Hepatocyte (in vitro differentiated cells): ENCODE measurements around the gene ZNF354C. TPM values are rescaled to one million over a fixed set of nuclear protein-coding genes. Genes with fewer than 3 reads are reported as not detected.

Source experiments
- DNase-seq: peaks from one replicate; pipeline ENCODE4 v3.0.0-alpha.2; 2016; ENCODE audit warnings: low spot score
- H2AFZ ChIP-seq: fragments of 200-600 bp; sonication (generic); 2 replicates; pipeline ENCODE4 v1.6.0; 2016; ENCODE audit warnings: antibody characterized with exemption, mild to moderate bottlenecking
- H3K27ac ChIP-seq: fragments of 200-600 bp; sonication (generic); 2 replicates; pipeline ENCODE4 v1.5.1; 2016; ENCODE audit warnings: mild to moderate bottlenecking
- H3K27me3 ChIP-seq: fragments of 200-600 bp; sonication (generic); 2 replicates; pipeline ENCODE4 v1.6.1; 2016
- H3K36me3 ChIP-seq: fragments of 200-600 bp; sonication (generic); replicated peaks from 2 replicates; pipeline ENCODE4 v1.5.1; 2016; ENCODE audit warnings: low read depth; ENCODE audit not compliant: insufficient read depth
- H3K4me1 ChIP-seq: fragments of 200-600 bp; sonication (generic); 2 replicates; pipeline ENCODE4 v1.5.1; 2016; ENCODE audit warnings: mild to moderate bottlenecking, moderate library complexity; ENCODE audit not compliant: insufficient read depth
- H3K4me2 ChIP-seq: fragments of 200-600 bp; sonication (generic); 2 replicates; pipeline ENCODE4 v1.6.0; 2016
- H3K4me3 ChIP-seq: fragments of 200-600 bp; sonication (generic); 2 replicates; pipeline ENCODE4 v1.5.1; 2016; ENCODE audit warnings: mild to moderate bottlenecking
- H3K79me2 ChIP-seq: fragments of 200-600 bp; sonication (generic); 2 replicates; pipeline ENCODE4 v1.6.0; 2017; ENCODE audit warnings: mild to moderate bottlenecking
- H3K9me2 ChIP-seq: fragments of 200-600 bp; sonication (generic); replicated peaks from 2 replicates; pipeline ENCODE4 v1.6.0; 2017; ENCODE audit warnings: mild to moderate bottlenecking; ENCODE audit not compliant: insufficient read depth
- H3K9me3 ChIP-seq: fragments of 200-600 bp; sonication (generic); 2 replicates; pipeline ENCODE4 v1.5.1; 2016; ENCODE audit warnings: low read depth, mild to moderate bottlenecking
- H4K20me1 ChIP-seq: fragments of 200-600 bp; sonication (generic); 2 replicates; pipeline ENCODE4 v1.6.0; 2016; ENCODE audit warnings: mild to moderate bottlenecking; ENCODE audit not compliant: insufficient read depth, poor library complexity, severe bottlenecking
- EZH2 ChIP-seq: fragments of 200-600 bp; sonication (generic); IDR thresholded peaks from 2 replicates; pipeline ENCODE4 v1.6.1; 2016; ENCODE audit warnings: antibody characterized with exemption, mild to moderate bottlenecking, borderline replicate concordance
- EZH2phosphoT487 ChIP-seq: fragments of 200-600 bp; sonication (generic); IDR thresholded peaks from one replicate; pipeline ENCODE4 v1.6.1; 2018; ENCODE audit warnings: antibody characterized with exemption, mild to moderate bottlenecking, low read depth, moderate library complexity; ENCODE audit not compliant: unreplicated experiment, severe bottlenecking
- WGBS: methylation state at CpG from one replicate; pipeline ENCODE4 v1.1.6; 2016; ENCODE audit warnings: low lambda C conversion rate; ENCODE audit errors: missing lambda C conversion rate; 5-methylcytosine and 5-hydroxymethylcytosine counted together
- polyA plus RNA-seq: library from polyadenylated mRNA; unstranded; fragments of >200 nt; fragmentation: Nextera tagmentation; extraction: Ambion mirVana; gene quantifications from 2 replicates; pipeline ENCODE4 v1.2.1, GENCODE V29; 2016
- total RNA-seq: library from RNA; depleted of rRNA; stranded (reverse); fragments of >200 nt; gene quantifications from 2 replicates; pipeline ENCODE4 v1.2.3, GENCODE V29; 2014
- TF ChIP-seq, protein P1 (sequence below): fragments of 200-600 bp; sonication (generic); IDR thresholded peaks from 2 replicates; pipeline ENCODE4 v1.5.1; 2016; ENCODE audit warnings: antibody characterized with exemption, mild to moderate bottlenecking; ENCODE audit not compliant: poor library complexity

Gene ZNF354C
- total and polyA plus RNA-seq, 2 experiments from 2014 or later: 1.5 to 9.4 TPM

DNA sequence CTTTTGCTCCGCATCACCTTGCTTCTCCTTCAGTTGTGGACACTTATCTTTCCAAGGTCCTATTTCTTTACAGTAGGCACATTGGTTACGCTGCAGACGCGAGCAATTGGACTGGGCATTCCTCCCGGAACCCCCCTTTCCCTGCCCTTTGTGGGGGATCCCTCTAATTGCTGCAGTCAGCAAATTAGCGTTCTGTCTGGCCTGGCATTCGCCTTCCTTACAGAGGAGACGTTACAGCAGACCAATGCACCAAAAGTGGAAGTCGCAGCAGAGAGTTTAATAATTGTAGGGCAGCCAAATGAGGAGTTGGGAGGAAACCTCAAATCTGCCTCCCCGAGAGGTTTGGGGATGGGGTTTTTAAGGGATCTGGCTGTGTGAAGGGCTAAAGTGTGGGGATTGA, 5.3 kb upstream of the ZNF354C start:
- no peaks in the 10 kb centered on the region for H3K36me3 ChIP-seq
- H3K27ac ChIP-seq: no peak overlapping the region
- H2AFZ ChIP-seq: no peak overlapping the region

DNA sequence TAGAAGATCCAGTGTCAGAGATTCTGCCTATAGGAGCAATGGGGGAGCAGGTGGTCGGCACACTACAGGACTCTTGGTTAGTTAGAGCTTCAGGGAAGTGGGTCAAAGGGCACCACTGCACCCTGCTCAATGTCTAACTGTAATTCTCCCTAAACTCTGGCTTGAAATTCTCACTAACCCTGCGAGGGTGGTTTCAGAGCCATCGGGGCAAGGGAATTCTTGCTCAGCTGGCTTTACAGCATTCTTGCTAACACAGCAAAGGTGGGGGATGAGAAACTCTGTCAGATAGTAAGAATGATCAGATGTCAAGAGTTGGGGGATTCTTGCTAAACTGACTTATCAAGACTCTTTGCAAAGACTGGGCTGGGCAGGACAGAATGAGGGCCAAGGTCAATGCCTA, 4.7 kb upstream of the ZNF354C start:
- Histone ChIP-seq H3K4me2 (no peak overlapping the region), H4K20me1 (no peaks in the 10 kb centered on the region), H3K27me3 (no peaks in the 10 kb centered on the region), H3K27ac (no peak overlapping the region), H2AFZ (no peak overlapping the region), H3K79me2 (no peaks in the 10 kb centered on the region), H3K9me2 (no peaks in the 10 kb centered on the region), H3K4me1 (no peaks in the 10 kb centered on the region), H3K9me3 (no peaks in the 10 kb centered on the region), H3K4me3 (no peak overlapping the region), H3K36me3 (no peaks in the 10 kb centered on the region)
- 68% methylated on average over 3 of the region's 3 CpGs for WGBS
- no peak for DNase-seq
- TF ChIP-seq EZH2phosphoT487: no peak
- no peak for TF ChIP-seq EZH2
- TF ChIP-seq, protein P1, sequence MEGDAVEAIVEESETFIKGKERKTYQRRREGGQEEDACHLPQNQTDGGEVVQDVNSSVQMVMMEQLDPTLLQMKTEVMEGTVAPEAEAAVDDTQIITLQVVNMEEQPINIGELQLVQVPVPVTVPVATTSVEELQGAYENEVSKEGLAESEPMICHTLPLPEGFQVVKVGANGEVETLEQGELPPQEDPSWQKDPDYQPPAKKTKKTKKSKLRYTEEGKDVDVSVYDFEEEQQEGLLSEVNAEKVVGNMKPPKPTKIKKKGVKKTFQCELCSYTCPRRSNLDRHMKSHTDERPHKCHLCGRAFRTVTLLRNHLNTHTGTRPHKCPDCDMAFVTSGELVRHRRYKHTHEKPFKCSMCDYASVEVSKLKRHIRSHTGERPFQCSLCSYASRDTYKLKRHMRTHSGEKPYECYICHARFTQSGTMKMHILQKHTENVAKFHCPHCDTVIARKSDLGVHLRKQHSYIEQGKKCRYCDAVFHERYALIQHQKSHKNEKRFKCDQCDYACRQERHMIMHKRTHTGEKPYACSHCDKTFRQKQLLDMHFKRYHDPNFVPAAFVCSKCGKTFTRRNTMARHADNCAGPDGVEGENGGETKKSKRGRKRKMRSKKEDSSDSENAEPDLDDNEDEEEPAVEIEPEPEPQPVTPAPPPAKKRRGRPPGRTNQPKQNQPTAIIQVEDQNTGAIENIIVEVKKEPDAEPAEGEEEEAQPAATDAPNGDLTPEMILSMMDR: no peak

More for the DNA sequence above, 5.3 kb upstream of the ZNF354C start:
- Histone ChIP-seq H3K27me3 (no peaks in the 10 kb centered on the region), H3K4me2 (no peak overlapping the region), H3K4me1 (no peaks in the 10 kb centered on the region), H3K9me2 (no peaks in the 10 kb centered on the region), H3K9me3 (no peaks in the 10 kb centered on the region), H3K79me2 (no peaks in the 10 kb centered on the region), H4K20me1 (no peaks in the 10 kb centered on the region), H3K4me3 (no peak overlapping the region)
- no peak for DNase-seq
- TF ChIP-seq EZH2 (no peak), EZH2phosphoT487 (no peak)
- TF ChIP-seq, protein P1: no peak
- WGBS: 80% methylated on average over 10 of the region's 10 CpGs

DNA sequence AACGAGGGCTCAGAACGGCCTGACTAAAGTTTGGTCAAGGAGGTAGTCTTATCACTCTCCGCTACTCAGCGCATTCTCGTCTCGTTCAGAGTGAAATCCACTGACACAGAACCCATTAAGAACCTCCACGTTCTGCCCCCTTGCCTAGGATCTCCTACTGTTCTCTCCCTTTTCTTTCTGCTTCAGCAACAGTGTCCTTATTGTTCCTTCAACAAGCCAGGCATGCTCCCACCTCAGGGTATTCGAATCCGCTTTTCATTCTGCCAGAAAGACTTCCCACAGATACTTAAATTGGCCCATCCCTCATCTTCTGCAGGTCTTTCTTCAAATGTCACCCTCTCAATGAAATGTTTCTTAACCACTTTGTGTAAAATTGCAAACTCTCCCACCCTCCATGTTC, 4.3 kb upstream of the ZNF354C start:
- Histone ChIP-seq H4K20me1 (no peaks in the 10 kb centered on the region), H3K27ac (no peak overlapping the region), H3K4me2 (no peak overlapping the region), H3K79me2 (peaks cover 3% of the 10 kb centered on the region), H3K4me3 (no peak overlapping the region), H3K36me3 (no peaks in the 10 kb centered on the region), H3K9me3 (no peaks in the 10 kb centered on the region), H2AFZ (no peak overlapping the region), H3K9me2 (no peaks in the 10 kb centered on the region), H3K4me1 (no peaks in the 10 kb centered on the region), H3K27me3 (no peaks in the 10 kb centered on the region)
- DNase-seq: no peak
- TF ChIP-seq, protein P1: no peak
- TF ChIP-seq EZH2: no peak
- TF ChIP-seq EZH2phosphoT487: no peak
- WGBS: 80% methylated on average over 9 of the region's 9 CpGs

DNA sequence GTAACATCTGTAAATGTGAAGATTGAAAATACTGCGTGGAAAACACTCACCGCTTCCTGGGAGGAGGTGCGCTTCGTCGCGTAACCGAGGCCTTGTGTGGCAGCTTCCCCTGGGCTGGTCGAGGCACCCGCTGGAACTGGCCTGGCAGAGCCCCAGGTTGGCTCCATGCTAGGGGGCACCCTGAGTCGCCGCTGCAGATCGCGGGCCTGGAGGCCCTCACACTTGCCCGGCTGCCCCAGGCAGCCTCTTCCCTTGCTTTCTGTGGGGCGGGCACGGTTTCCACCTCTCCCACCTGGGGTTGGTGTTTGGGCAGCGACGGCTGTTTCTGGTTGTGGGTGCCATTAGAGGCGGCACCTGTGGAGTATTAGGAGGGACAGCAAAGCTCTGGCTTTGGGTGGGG, 852 bp downstream of the ZNF354C start:
- Histone ChIP-seq H3K9me3 (peaks cover 11% of the 10 kb centered on the region), H3K27ac (peak overlapping the region; percentile 70), H3K4me2 (peak overlapping the region; percentile 81), H3K4me3 (peak overlapping the region; percentile 68), H3K4me1 (no peaks in the 10 kb centered on the region), H3K9me2 (no peaks in the 10 kb centered on the region), H4K20me1 (no peaks in the 10 kb centered on the region), H3K27me3 (no peaks in the 10 kb centered on the region), H3K79me2 (peaks cover 15% of the 10 kb centered on the region), H2AFZ (peak overlapping the region; percentile 94), H3K36me3 (peaks cover 4% of the 10 kb centered on the region)
- DNase-seq: no peak
- 92% methylated on average over 19 of the region's 19 CpGs for WGBS
- TF ChIP-seq, protein P1: no peak
- TF ChIP-seq EZH2phosphoT487 (no peak), EZH2 (no peak)
